Measurements from ENCODE around the gene PRSS27. TPM values are rescaled to one million over a fixed set of nuclear protein-coding genes. Genes with fewer than 3 reads are reported as not detected.

Gene PRSS27
- polyA plus RNA-seq, 1 of the 3 experiments (the other 2 are of a cell fraction) = 7.7 TPM

DNA sequence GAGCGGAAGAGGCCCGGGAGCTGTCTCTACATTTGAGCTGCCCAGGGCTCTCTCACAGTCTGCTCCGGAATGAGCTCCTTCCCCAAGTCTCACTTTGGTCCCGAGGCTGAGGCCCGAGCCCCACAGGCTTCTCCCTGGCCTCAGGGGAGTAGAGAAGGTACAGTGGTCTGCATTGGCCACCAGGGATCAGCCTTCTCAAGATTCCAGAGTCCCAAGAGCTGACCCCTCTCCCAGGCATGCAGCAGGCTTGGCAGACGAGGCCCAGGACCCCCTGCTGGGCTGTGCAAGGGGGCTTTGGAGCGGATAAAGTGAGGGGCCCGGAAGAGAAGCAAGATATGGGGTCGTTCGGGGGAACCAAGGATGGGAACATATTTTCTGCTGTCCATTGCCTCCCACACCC lies 3.1 kb downstream of the PRSS27 start:
- DNase-seq = no peak
- Histone ChIP-seq H4K20me1 (ENCODE audit: insufficient read depth) (no peaks in the 10 kb centered on the region), H3K4me3 (ENCODE audit: low read depth in 2 of 2, low read length in 1 of 2) (no peak overlapping the region), H3K4me1 (ENCODE audit: control insufficient read depth in 1 of 2, insufficient read depth in 2 of 2, low read depth in 1 of 2, low read length in 1 of 2) (peaks cover 3 to 11% of the 10 kb centered on the region in 2 experiments; a peak in 1 of 4 replicates), H3F3A (replicated peaks; ENCODE audit: insufficient read depth) (no peaks in the 10 kb centered on the region), H3K27me3 (ENCODE audit: insufficient read depth) (no peaks in the 10 kb centered on the region), H3K79me2 (ENCODE audit: insufficient read depth) (peaks cover 6% of the 10 kb centered on the region; the same call in 1 of the 2 replicates), H3K9me2 (no peaks in the 10 kb centered on the region), H3K9ac (no peak overlapping the region), H3K9me3 (no peaks in the 10 kb centered on the region), H2AFZ (ENCODE audit: low read depth) (no peak overlapping the region), H3K36me3 (replicated peaks in 1 of 2; ENCODE audit: control insufficient read depth in 1 of 2, insufficient read depth in 2 of 2, low read length in 1 of 2) (no peaks in the 10 kb centered on the region), H3K4me2 (no peak overlapping the region), H3K27ac (ENCODE audit: low read depth in 2 of 2, low read length in 1 of 2) (no peak overlapping the region)
- POLR2A ChIA-PET = no interaction called here
- TF ChIP-seq GATA2 (CRISPR knock-in tag; IDR thresholded peaks at IDR 0.05) (no peak), EZH2phosphoT487 (IDR thresholded peaks at IDR 0.05; ENCODE audit: borderline replicate concordance, low read depth) (no peak), NRF1 (IDR thresholded peaks at IDR 0.05; ENCODE audit: low read depth, low read length) (no peak), RFX5 (IDR thresholded peaks at IDR 0.05; ENCODE audit: low read length) (no peak), TEAD4 (IDR thresholded peaks at IDR 0.05; ENCODE audit: borderline replicate concordance, insufficient read depth) (no peak), JUND (IDR thresholded peaks at IDR 0.05) (no peak), MXI1 (IDR thresholded peaks at IDR 0.05; ENCODE audit: low read depth, low read length) (no peak), CHD2 (IDR thresholded peaks at IDR 0.05; ENCODE audit: low read length, partially characterized antibody) (no peak), FOXJ3 (CRISPR knock-in tag; IDR thresholded peaks at IDR 0.05) (no peak), EP300 (IDR thresholded peaks at IDR 0.05; ENCODE audit: borderline replicate concordance in 1 of 2, low read depth in 1 of 2, low read length in 1 of 2) (no peak), FOXM1 (IDR thresholded peaks at IDR 0.05; ENCODE audit: low read depth) (no peak), RCOR1 (IDR thresholded peaks at IDR 0.05; ENCODE audit: low read length) (no peak)
- TF ChIP-seq, protein P1, sequence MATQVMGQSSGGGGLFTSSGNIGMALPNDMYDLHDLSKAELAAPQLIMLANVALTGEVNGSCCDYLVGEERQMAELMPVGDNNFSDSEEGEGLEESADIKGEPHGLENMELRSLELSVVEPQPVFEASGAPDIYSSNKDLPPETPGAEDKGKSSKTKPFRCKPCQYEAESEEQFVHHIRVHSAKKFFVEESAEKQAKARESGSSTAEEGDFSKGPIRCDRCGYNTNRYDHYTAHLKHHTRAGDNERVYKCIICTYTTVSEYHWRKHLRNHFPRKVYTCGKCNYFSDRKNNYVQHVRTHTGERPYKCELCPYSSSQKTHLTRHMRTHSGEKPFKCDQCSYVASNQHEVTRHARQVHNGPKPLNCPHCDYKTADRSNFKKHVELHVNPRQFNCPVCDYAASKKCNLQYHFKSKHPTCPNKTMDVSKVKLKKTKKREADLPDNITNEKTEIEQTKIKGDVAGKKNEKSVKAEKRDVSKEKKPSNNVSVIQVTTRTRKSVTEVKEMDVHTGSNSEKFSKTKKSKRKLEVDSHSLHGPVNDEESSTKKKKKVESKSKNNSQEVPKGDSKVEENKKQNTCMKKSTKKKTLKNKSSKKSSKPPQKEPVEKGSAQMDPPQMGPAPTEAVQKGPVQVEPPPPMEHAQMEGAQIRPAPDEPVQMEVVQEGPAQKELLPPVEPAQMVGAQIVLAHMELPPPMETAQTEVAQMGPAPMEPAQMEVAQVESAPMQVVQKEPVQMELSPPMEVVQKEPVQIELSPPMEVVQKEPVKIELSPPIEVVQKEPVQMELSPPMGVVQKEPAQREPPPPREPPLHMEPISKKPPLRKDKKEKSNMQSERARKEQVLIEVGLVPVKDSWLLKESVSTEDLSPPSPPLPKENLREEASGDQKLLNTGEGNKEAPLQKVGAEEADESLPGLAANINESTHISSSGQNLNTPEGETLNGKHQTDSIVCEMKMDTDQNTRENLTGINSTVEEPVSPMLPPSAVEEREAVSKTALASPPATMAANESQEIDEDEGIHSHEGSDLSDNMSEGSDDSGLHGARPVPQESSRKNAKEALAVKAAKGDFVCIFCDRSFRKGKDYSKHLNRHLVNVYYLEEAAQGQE (IDR thresholded peaks at IDR 0.05; ENCODE audit: low read depth, low read length) = no peak
- TF ChIP-seq, protein P2, sequence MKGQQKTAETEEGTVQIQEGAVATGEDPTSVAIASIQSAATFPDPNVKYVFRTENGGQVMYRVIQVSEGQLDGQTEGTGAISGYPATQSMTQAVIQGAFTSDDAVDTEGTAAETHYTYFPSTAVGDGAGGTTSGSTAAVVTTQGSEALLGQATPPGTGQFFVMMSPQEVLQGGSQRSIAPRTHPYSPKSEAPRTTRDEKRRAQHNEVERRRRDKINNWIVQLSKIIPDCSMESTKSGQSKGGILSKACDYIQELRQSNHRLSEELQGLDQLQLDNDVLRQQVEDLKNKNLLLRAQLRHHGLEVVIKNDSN (IDR thresholded peaks at IDR 0.05; ENCODE audit: borderline replicate concordance, low read depth) = no peak
- TF ChIP-seq, protein P3, sequence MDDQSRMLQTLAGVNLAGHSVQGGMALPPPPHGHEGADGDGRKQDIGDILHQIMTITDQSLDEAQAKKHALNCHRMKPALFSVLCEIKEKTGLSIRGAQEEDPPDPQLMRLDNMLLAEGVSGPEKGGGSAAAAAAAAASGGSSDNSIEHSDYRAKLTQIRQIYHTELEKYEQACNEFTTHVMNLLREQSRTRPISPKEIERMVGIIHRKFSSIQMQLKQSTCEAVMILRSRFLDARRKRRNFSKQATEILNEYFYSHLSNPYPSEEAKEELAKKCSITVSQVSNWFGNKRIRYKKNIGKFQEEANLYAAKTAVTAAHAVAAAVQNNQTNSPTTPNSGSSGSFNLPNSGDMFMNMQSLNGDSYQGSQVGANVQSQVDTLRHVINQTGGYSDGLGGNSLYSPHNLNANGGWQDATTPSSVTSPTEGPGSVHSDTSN (IDR thresholded peaks at IDR 0.05) = no peak
- TF ChIP-seq, protein P4, sequence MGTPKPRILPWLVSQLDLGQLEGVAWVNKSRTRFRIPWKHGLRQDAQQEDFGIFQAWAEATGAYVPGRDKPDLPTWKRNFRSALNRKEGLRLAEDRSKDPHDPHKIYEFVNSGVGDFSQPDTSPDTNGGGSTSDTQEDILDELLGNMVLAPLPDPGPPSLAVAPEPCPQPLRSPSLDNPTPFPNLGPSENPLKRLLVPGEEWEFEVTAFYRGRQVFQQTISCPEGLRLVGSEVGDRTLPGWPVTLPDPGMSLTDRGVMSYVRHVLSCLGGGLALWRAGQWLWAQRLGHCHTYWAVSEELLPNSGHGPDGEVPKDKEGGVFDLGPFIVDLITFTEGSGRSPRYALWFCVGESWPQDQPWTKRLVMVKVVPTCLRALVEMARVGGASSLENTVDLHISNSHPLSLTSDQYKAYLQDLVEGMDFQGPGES (IDR thresholded peaks at IDR 0.05; ENCODE audit: low read depth, low read length) = no peak
- TF ChIP-seq, protein P5, sequence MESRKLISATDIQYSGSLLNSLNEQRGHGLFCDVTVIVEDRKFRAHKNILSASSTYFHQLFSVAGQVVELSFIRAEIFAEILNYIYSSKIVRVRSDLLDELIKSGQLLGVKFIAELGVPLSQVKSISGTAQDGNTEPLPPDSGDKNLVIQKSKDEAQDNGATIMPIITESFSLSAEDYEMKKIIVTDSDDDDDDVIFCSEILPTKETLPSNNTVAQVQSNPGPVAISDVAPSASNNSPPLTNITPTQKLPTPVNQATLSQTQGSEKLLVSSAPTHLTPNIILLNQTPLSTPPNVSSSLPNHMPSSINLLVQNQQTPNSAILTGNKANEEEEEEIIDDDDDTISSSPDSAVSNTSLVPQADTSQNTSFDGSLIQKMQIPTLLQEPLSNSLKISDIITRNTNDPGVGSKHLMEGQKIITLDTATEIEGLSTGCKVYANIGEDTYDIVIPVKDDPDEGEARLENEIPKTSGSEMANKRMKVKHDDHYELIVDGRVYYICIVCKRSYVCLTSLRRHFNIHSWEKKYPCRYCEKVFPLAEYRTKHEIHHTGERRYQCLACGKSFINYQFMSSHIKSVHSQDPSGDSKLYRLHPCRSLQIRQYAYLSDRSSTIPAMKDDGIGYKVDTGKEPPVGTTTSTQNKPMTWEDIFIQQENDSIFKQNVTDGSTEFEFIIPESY (IDR thresholded peaks at IDR 0.05; ENCODE audit: borderline replicate concordance, low read depth) = no peak
- TF ChIP-seq, protein P6, sequence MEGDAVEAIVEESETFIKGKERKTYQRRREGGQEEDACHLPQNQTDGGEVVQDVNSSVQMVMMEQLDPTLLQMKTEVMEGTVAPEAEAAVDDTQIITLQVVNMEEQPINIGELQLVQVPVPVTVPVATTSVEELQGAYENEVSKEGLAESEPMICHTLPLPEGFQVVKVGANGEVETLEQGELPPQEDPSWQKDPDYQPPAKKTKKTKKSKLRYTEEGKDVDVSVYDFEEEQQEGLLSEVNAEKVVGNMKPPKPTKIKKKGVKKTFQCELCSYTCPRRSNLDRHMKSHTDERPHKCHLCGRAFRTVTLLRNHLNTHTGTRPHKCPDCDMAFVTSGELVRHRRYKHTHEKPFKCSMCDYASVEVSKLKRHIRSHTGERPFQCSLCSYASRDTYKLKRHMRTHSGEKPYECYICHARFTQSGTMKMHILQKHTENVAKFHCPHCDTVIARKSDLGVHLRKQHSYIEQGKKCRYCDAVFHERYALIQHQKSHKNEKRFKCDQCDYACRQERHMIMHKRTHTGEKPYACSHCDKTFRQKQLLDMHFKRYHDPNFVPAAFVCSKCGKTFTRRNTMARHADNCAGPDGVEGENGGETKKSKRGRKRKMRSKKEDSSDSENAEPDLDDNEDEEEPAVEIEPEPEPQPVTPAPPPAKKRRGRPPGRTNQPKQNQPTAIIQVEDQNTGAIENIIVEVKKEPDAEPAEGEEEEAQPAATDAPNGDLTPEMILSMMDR (IDR thresholded peaks at IDR 0.05) = no peak
- TF ChIP-seq, protein P7, sequence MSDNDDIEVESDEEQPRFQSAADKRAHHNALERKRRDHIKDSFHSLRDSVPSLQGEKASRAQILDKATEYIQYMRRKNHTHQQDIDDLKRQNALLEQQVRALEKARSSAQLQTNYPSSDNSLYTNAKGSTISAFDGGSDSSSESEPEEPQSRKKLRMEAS (IDR thresholded peaks at IDR 0.05; ENCODE audit: low read depth) = no peak
- TF ChIP-seq, protein P8, sequence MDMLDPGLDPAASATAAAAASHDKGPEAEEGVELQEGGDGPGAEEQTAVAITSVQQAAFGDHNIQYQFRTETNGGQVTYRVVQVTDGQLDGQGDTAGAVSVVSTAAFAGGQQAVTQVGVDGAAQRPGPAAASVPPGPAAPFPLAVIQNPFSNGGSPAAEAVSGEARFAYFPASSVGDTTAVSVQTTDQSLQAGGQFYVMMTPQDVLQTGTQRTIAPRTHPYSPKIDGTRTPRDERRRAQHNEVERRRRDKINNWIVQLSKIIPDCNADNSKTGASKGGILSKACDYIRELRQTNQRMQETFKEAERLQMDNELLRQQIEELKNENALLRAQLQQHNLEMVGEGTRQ (IDR thresholded peaks at IDR 0.05; ENCODE audit: borderline replicate concordance, low read depth, low read length) = no peak
- CTCF ChIA-PET = interaction anchor here (0.9 to 1.0 kb wide), 2 partner anchors 151 to 210 kb away, joined by 3 read pairs; no protein-coding TSS in a partner anchor
- 100% methylated on average over 1 of the region's 10 CpGs for WGBS (ENCODE audit: low lambda C conversion rate)
